HG03558 (cell line): ENCODE data around the gene ESR1.
"Not testable (repeated sequence)": the region's sequence is repeated elsewhere in the genome, so short reads cannot be mapped to it uniquely, and the experiment has no call there.

Experiments
- ATAC-seq: cut with Tn5 transposase; IDR thresholded peaks from one replicate; pipeline ENCODE4 v1.9.1; 2021; ENCODE audit warnings: moderate number of reproducible peaks; ENCODE audit not compliant: unreplicated experiment; ENCODE audit errors: extremely low read depth

Gene ESR1

GRCh38 chr6:152118678-152119077 lies 311.2 kb downstream of the ESR1 start:
- no peak for ATAC-seq

GRCh38 chr6:152119831-152120230 lies 312.3 kb downstream of the ESR1 start:
- no peak for ATAC-seq

- no peak for ATAC-seq
These were observed 314.4 kb downstream of the ESR1 start for GRCh38 chr6:152121910-152122309.

GRCh38 chr6:152122434-152122833 lies 315.0 kb downstream of the ESR1 start:
- no peak for ATAC-seq

GRCh38 chr6:152123076-152123475 lies 315.6 kb downstream of the ESR1 start:
- ATAC-seq: no peak

- ATAC-seq: no peak
These were observed 317.1 kb downstream of the ESR1 start for GRCh38 chr6:152124429-152125074.

GRCh38 chr6:152127432-152128165 lies 320.1 kb downstream of the ESR1 start:
- ATAC-seq: no peak

- ATAC-seq: no peak
These were observed 322.2 kb downstream of the ESR1 start for GRCh38 chr6:152129691-152130151.

- ATAC-seq: no peak
These were observed 323.0 kb downstream of the ESR1 start for GRCh38 chr6:152130441-152130840.

- ATAC-seq: no peak
These were observed 328.4 kb downstream of the ESR1 start for GRCh38 chr6:152135755-152136448.

GRCh38 chr6:152136449-152136825 lies 329.0 kb downstream of the ESR1 start:
- no peak for ATAC-seq

- ATAC-seq: not testable (repeated sequence)
These were observed 330.9 kb downstream of the ESR1 start for GRCh38 chr6:152138344-152138743.

- ATAC-seq: no peak
These were observed 334.6 kb downstream of the ESR1 start for GRCh38 chr6:152142105-152142504.

- no peak for ATAC-seq
These were observed 335.9 kb downstream of the ESR1 start for GRCh38 chr6:152143359-152143758.

GRCh38 chr6:152146385-152146784 lies 338.9 kb downstream of the ESR1 start:
- no peak for ATAC-seq

- no peak for ATAC-seq
These were observed 339.8 kb downstream of the ESR1 start for GRCh38 chr6:152147269-152147668.

- ATAC-seq: no peak
These were observed 340.9 kb downstream of the ESR1 start for GRCh38 chr6:152148412-152148811.

GRCh38 chr6:152150196-152150595 lies 342.7 kb downstream of the ESR1 start:
- no peak for ATAC-seq

GRCh38 chr6:152151920-152152319 lies 344.4 kb downstream of the ESR1 start:
- no peak for ATAC-seq

GRCh38 chr6:152154559-152155356 lies 347.3 kb downstream of the ESR1 start:
- ATAC-seq: no peak
